Left ventricle myocardium inferior (tissue), 1 donor: ENCODE data around the gene SMG6. TPM values are rescaled to one million over a fixed set of nuclear protein-coding genes. Genes with fewer than 3 reads are reported as not detected.
"Not testable (repeated sequence)": the region's sequence is repeated elsewhere in the genome, so short reads cannot be mapped to it uniquely, and the experiment has no call there.

Experiments
- DNase-seq: peaks from one replicate; pipeline ENCODE4 v3.0.0-alpha.2; 2020
- H3K27ac ChIP-seq: fragments of 200-600 bp; replicated peaks from 2 replicates; pipeline ENCODE4 v1.8.0; 2021
- H3K27me3 ChIP-seq: fragments of 200-600 bp; 2 replicates; pipeline ENCODE4 v1.8.0; 2021; ENCODE audit warnings: low read depth
- H3K36me3 ChIP-seq: fragments of 200-600 bp; 2 replicates; pipeline ENCODE4 v1.8.0; 2021
- H3K4me1 ChIP-seq: fragments of 200-600 bp; 2 replicates; pipeline ENCODE4 v1.8.0; 2021
- H3K4me3 ChIP-seq: fragments of 200-600 bp; 2 replicates; pipeline ENCODE4 v1.8.0; 2021; ENCODE audit warnings: mild to moderate bottlenecking, moderate library complexity
- H3K9me3 ChIP-seq: fragments of 200-600 bp; replicated peaks from 2 replicates; pipeline ENCODE4 v1.8.0; 2021
- CTCF ChIP-seq: fragments of 200-600 bp; IDR thresholded peaks from 2 replicates; pipeline ENCODE4 v1.8.0; 2021; ENCODE audit warnings: antibody characterized with exemption, mild to moderate bottlenecking, borderline replicate concordance
- intact Hi-C: fragments of 100-400 bp; cut with micrococcal nuclease; formaldehyde crosslinking; loops from one replicate; pipeline ENCODE4 v1.11.0; 2022
- microRNA-seq: library from miRNA; unstranded; fragments of <30 nt; microRNA quantifications from one replicate; pipeline ENCODE4 v1.2.0, GENCODE V29; 2020
- total RNA-seq: library from RNA; stranded (reverse); fragmentation: NEBNext Ultra II Directional; extraction: Animal tissue kit (Norgen Biotek cat#: 25700); gene quantifications from one replicate; pipeline ENCODE4 v1.2.1, GENCODE V29; 2021
- donor health status: DM: no; HTN: yes; CAD: no; lungs with severe emphysema.

The SMG6 gene
- total RNA-seq, 1 donor from 2014 or later: 22.1 TPM

DNA sequence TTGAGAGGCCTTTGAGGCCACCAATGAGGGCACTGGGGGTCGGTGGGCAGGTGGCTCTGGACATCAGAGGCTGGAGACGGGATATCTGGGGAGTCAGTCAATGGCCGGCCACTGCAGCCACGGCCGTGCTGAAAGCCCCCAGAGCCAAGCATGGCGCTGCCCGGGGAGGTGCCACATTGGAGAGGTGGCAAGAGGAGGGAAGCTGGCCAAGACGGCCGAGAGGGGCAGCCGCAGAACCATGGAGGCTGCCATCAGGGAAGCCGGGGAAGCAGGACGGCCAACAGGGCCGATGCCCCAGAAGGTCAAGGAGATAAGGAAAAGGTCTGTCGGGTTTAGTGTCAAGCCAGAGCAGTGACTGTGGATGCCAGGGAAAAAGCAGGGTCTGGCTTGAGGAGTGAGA lies 288.3 kb downstream of the SMG6 start:
- Histone ChIP-seq H3K9me3 (no peaks in the 10 kb centered on the region), H3K36me3 (no peaks in the 10 kb centered on the region), H3K4me3 (no peak overlapping the region), H3K27me3 (peaks cover 5% of the 10 kb centered on the region), H3K27ac (no peak overlapping the region), H3K4me1 (peaks cover 32% of the 10 kb centered on the region)
- no peak for TF ChIP-seq CTCF
- intact Hi-C loops: no loop called here
- no peak for DNase-seq

- Histone ChIP-seq H3K9me3 (no peaks in the 10 kb centered on the region), H3K4me3 (no peak overlapping the region), H3K36me3 (no peaks in the 10 kb centered on the region), H3K27ac (no peak overlapping the region), H3K4me1 (peaks cover 27% of the 10 kb centered on the region), H3K27me3 (peaks cover 5% of the 10 kb centered on the region)
- no peak for DNase-seq
- intact Hi-C loops: no loop called here
- TF ChIP-seq CTCF: no peak
Measured at GRCh38 chr17:2013994-2014317, 289.6 kb downstream of the SMG6 start.

DNA sequence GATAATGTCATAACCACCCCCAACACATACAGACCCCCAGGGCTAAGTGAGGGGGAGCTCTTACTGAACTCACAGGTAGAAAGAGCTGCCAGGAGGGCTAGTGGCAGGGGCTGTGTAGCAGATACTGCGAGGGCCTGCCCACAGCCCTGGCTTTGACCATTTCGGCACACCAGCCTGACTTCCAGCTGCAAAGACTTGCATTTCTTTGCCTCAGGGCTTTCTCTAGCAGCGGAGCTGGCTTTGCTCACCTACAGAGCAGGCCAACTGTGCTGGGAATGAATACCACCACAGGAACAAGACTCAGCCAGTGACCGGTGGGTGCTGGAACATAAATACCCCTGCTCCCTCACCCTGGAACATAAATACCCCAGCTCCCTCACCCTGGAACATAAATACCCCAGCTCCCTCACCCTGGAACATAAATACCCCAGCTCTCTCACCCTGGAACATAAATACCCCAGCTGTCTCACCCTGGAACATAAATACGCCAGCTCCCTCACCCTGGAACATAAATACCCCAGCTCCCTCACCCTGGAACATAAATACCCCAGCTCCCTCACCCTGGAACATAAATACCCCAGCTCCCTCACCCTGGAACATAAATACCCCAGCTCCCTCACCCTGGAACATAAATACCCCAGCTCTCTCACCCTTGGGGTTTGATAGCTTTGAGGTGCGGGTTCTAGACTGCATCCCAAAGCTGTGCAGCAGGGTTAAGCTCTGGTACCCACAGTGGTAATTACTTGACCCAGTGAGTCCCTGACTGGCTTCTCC lies 290.2 kb downstream of the SMG6 start:
- DNase-seq, H3K4me3 ChIP-seq, H3K27me3 ChIP-seq, H3K36me3 ChIP-seq, H3K27ac ChIP-seq, intact Hi-C loops, H3K9me3 ChIP-seq: not testable (repeated sequence)
- peaks cover 27% of the 10 kb centered on the region for H3K4me1 ChIP-seq

- no peak for DNase-seq
- no peak overlapping the region for H3K4me3 ChIP-seq
- H3K27me3 ChIP-seq: no peaks in the 10 kb centered on the region
- no peak for TF ChIP-seq CTCF
- H3K9me3 ChIP-seq: no peaks in the 10 kb centered on the region
- peaks cover 27% of the 10 kb centered on the region for H3K4me1 ChIP-seq
- intact Hi-C loops: no loop called here
- H3K27ac ChIP-seq: peak overlapping the region; percentile 66
- H3K36me3 ChIP-seq: no peaks in the 10 kb centered on the region
Measured at GRCh38 chr17:2012499-2012898, 291.1 kb downstream of the SMG6 start.

DNA sequence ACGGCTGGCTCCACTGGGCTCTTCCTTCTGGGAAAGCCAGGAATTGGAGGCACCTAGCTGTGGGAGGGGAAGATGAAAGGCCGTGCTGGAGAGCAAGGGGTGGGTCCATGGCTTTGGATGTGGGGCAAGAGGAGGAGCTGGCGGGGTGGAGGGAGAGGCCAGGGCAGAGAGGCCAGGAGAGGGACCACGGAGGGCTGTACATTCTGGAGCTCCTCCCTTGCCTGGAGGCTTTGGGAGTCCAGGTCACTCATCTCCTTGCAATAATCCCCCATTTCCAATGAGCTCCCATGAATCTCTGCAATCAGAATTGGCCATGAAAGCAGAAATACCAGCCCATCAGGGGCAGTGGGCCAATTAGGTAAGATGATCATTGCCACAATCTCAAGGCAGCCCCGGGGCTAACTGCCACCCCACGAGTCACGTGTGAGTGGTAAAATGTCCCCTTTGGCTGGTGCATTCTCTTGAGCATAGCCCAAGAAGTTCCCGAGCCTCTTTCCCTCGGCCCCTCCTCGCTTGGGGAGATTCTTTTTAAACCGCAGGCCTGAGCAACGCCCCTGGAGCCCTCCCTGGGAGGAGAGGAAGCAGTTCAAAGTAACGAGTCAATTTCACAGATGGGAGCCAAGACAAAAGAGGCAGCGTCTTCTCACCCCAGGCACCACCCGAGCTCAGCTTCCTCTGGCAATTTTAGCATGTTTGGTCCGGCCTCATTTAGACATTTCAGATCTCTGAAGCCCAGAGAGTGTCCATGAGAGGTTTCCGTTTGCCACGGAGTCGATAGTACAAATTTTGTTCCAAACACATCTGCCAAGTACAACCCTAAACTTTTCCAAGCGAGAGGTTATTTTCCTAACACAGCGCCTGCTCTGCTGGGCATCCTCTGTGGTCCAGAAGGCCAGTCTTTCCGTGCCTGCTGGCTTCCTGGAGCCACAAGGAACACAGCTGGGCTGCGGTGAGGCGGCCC lies 291.9 kb downstream of the SMG6 start:
- Histone ChIP-seq H3K9me3 (no peaks in the 10 kb centered on the region), H3K27me3 (no peaks in the 10 kb centered on the region), H3K27ac (peak overlapping the region; percentile 66), H3K36me3 (no peaks in the 10 kb centered on the region), H3K4me1 (peaks cover 27% of the 10 kb centered on the region), H3K4me3 (no peak overlapping the region)
- no peak for DNase-seq
- no peak for TF ChIP-seq CTCF
- intact Hi-C loops: no loop called here

Small RNA genes within 50 kb of the gene (microRNA-seq; reads per million reads assigned to microRNA genes)
- gene MIR132: 544 reads per million, percentile 75 among the genes with 10 or more reads in this experiment
- gene MIR212: 17.8 reads per million, percentile 36 among the genes with 10 or more reads in this experiment

Other genes with a start within 250 kb of the SMG6 start
- 23.5 TPM for gene HIC1, start 248.7 kb downstream of the SMG6 start, total RNA-seq
- 8.2 TPM for gene SRR, start 165 bp upstream of the SMG6 start, total RNA-seq
- 19.0 TPM for gene TSR1, start 32.7 kb upstream of the SMG6 start, total RNA-seq
- 24.5 TPM for gene SGSM2, start 33.7 kb upstream of the SMG6 start, total RNA-seq
- 9.9 TPM for gene MNT, start 97.3 kb upstream of the SMG6 start, total RNA-seq
- gene METTL16, start 208.1 kb upstream of the SMG6 start, total RNA-seq: 20.8 TPM